ENCODE data around the gene KRTAP19-1. TPM values are rescaled to one million over a fixed set of nuclear protein-coding genes. Genes with fewer than 3 reads are reported as not detected.

KRTAP19-1 gene
- polyA plus RNA-seq, 1 donor from 2014 or later, result not detected

- H3K27ac ChIP-seq (ENCODE audit: low read length), result no peak within 1 kb of the TSS
- H3K4me2 ChIP-seq (ENCODE audit: low read length), result no peak within 1 kb of the TSS
- no peaks in the 10 kb centered on the region for H3K79me2 ChIP-seq (replicated peaks; ENCODE audit: insufficient read depth, low read length)
- no peaks in the 10 kb centered on the region for H3F3A ChIP-seq (ENCODE audit: insufficient read depth, low read length, poor library complexity, severe bottlenecking)
- TF ChIP-seq TAF1 (IDR thresholded peaks at IDR 0.05; ENCODE audit: low read depth), result no peak
- no peak for TF ChIP-seq RAD21 (conservative IDR thresholded peaks at IDR 0.05)
- TF ChIP-seq MXI1 (conservative IDR thresholded peaks at IDR 0.05; ENCODE audit: poor library complexity, severe bottlenecking), result no peak
- TF ChIP-seq REST (IDR thresholded peaks at IDR 0.05; ENCODE audit: borderline replicate concordance), result no peak
- no peak for TF ChIP-seq SMC3 (conservative IDR thresholded peaks at IDR 0.05; ENCODE audit: poor library complexity)
- TF ChIP-seq EZH2 (IDR thresholded peaks at IDR 0.05; ENCODE audit: borderline replicate concordance, insufficient read depth, low read length, poor library complexity, severe bottlenecking), result no peak
- no peak for TF ChIP-seq CTCF (IDR thresholded peaks at IDR 0.05; ENCODE audit: poor library complexity, severe bottlenecking)
- no peaks in the 10 kb centered on the region for H4K20me1 ChIP-seq (ENCODE audit: insufficient read depth)
- H2AFZ ChIP-seq (ENCODE audit: low read depth, low read length), result no peak within 1 kb of the TSS
- H3K36me3 ChIP-seq (ENCODE audit: insufficient read depth, low read length), result no peaks in the 10 kb centered on the region
- H3K9me3 ChIP-seq (ENCODE audit: low read length), result no peaks in the 10 kb centered on the region
- no peaks in the 10 kb centered on the region for H3K9me2 ChIP-seq (ENCODE audit: insufficient read depth, low read length)
- no peaks in the 10 kb centered on the region for H3K27me3 ChIP-seq (ENCODE audit: insufficient read depth, low read depth, low read length)
- no peak within 1 kb of the TSS for H3K9ac ChIP-seq (ENCODE audit: low read length)
- no peak within 1 kb of the TSS for H3K4me3 ChIP-seq (ENCODE audit: low read length)
Observed at GRCh38 chr21:30487336-30487735, 7.2 kb upstream of the KRTAP19-1 start, which contains the start of gene KRTAP19-2. TSS of gene KRTAP19-2 (minus strand) at chr21:30487436. CDS start at chr21:30487348, 88 bp downstream.

GRCh38 chr21:30486180-30486579 is 6.0 kb upstream of the KRTAP19-1 start:
- no peak overlapping the region for H3K4me2 ChIP-seq (ENCODE audit: low read length)
- no peaks in the 10 kb centered on the region for H3F3A ChIP-seq (ENCODE audit: insufficient read depth, low read length, poor library complexity, severe bottlenecking)
- H3K4me3 ChIP-seq (ENCODE audit: low read length), result no peak overlapping the region
- H3K36me3 ChIP-seq (ENCODE audit: insufficient read depth, low read length), result no peaks in the 10 kb centered on the region
- no peaks in the 10 kb centered on the region for H3K9me3 ChIP-seq (ENCODE audit: low read length)
- H3K79me2 ChIP-seq (replicated peaks; ENCODE audit: insufficient read depth, low read length), result no peaks in the 10 kb centered on the region
- TF ChIP-seq TAF1 (IDR thresholded peaks at IDR 0.05; ENCODE audit: low read depth), result no peak
- TF ChIP-seq EP300 (conservative IDR thresholded peaks at IDR 0.05; ENCODE audit: poor library complexity, severe bottlenecking), result no peak
- TF ChIP-seq POLR2AphosphoS5 (IDR thresholded peaks at IDR 0.05), result no peak
- TF ChIP-seq RAD21 (conservative IDR thresholded peaks at IDR 0.05), result no peak
- no peak for TF ChIP-seq EZH2 (IDR thresholded peaks at IDR 0.05; ENCODE audit: borderline replicate concordance, insufficient read depth, low read length, poor library complexity, severe bottlenecking)
- TF ChIP-seq REST (IDR thresholded peaks at IDR 0.05; ENCODE audit: borderline replicate concordance), result no peak
- no peak for TF ChIP-seq SMC3 (conservative IDR thresholded peaks at IDR 0.05; ENCODE audit: poor library complexity)
- no peak for TF ChIP-seq MXI1 (conservative IDR thresholded peaks at IDR 0.05; ENCODE audit: poor library complexity, severe bottlenecking)
- no peak for TF ChIP-seq CTCF (IDR thresholded peaks at IDR 0.05; ENCODE audit: poor library complexity, severe bottlenecking)
- H3K9ac ChIP-seq (ENCODE audit: low read length), result no peak overlapping the region
- H3K27ac ChIP-seq (ENCODE audit: low read length), result no peak overlapping the region
- H3K27me3 ChIP-seq (ENCODE audit: insufficient read depth, low read depth, low read length), result no peaks in the 10 kb centered on the region
- no peaks in the 10 kb centered on the region for H4K20me1 ChIP-seq (ENCODE audit: insufficient read depth)
- no peak overlapping the region for H2AFZ ChIP-seq (ENCODE audit: low read depth, low read length)
- no peaks in the 10 kb centered on the region for H3K9me2 ChIP-seq (ENCODE audit: insufficient read depth, low read length)
